CD14-positive monocyte (primary cell): ENCODE results near the gene RGCC. TPM values are rescaled to one million over a fixed set of nuclear protein-coding genes. Genes with fewer than 3 reads are reported as not detected.

Experiments used
- DNase-seq, 3 donors: peaks; one replicate each; pipeline ENCODE4 v3.0.0-alpha.2; 2011 to 2022
- H2AFZ ChIP-seq: 2 replicates; pipeline ENCODE4 v1.6.0; 2012; ENCODE audit warnings: mild to moderate bottlenecking, low read depth, low read length, inconsistent platforms; ENCODE audit not compliant: insufficient read depth, poor library complexity, severe bottlenecking
- H3K27ac ChIP-seq, 2 donors: 1 replicate in 1 of 2; 2 replicates in 1 of 2; pipeline ENCODE4 v1.5.1; 2012 to 2013; ENCODE audit warnings: low read length in 2 of 2, control low read depth in 1 of 2, inconsistent platforms in 1 of 2, low read depth in 1 of 2, mild to moderate bottlenecking in 1 of 2
- H3K27me3 ChIP-seq, 2 donors: one replicate each; pipeline versions ENCODE4 v1.6.0 to v1.6.1; 2011 to 2013; ENCODE audit warnings: low read length in 2 of 2; ENCODE audit not compliant: control insufficient read depth in 2 of 2, insufficient read depth in 2 of 2
- H3K36me3 ChIP-seq, 2 donors: replicated peaks in 1 of 2; 1 replicate in 1 of 2; 2 replicates in 1 of 2; pipeline versions ENCODE4 v1.5.1 to v1.6.1; 2012 to 2013; ENCODE audit warnings: low read length in 2 of 2, control low read depth in 1 of 2, inconsistent platforms in 1 of 2, mild to moderate bottlenecking in 1 of 2; ENCODE audit not compliant: insufficient read depth in 2 of 2, control insufficient read depth in 1 of 2
- H3K4me1 ChIP-seq, 2 donors: 1 replicate in 1 of 2; 2 replicates in 1 of 2; pipeline versions ENCODE4 v1.5.1 to v1.6.1; 2012 to 2013; ENCODE audit warnings: low read length in 2 of 2, control low read depth in 1 of 2, inconsistent platforms in 1 of 2, mild to moderate bottlenecking in 1 of 2, moderate library complexity in 1 of 2; ENCODE audit not compliant: insufficient read depth in 2 of 2, control insufficient read depth in 1 of 2
- H3K4me2 ChIP-seq: replicated peaks from 2 replicates; pipeline ENCODE3; 2012; ENCODE audit warnings: low read length, moderate library complexity, mild to moderate bottlenecking; ENCODE audit not compliant: poor library complexity, severe bottlenecking; ENCODE audit errors: extremely low read depth
- H3K4me3 ChIP-seq, 3 experiments: fragments of 200-600 bp in 1 of 3; sonication (generic) in 1 of 3; replicated peaks in 1 of 3; 1 replicate in 2 of 3; 2 replicates in 1 of 3; pipeline ENCODE4 v1.5.1; 2011 to 2013; ENCODE audit warnings: low read length in 3 of 3, mild to moderate bottlenecking in 3 of 3, control low read depth in 2 of 3, low read depth in 2 of 3, inconsistent platforms in 1 of 3, moderate library complexity in 1 of 3
- H3K79me2 ChIP-seq: 2 replicates; pipeline ENCODE4 v1.6.0; 2012; ENCODE audit warnings: mild to moderate bottlenecking, control low read depth, inconsistent platforms, low read length, moderate library complexity; ENCODE audit not compliant: insufficient read depth
- H3K9ac ChIP-seq: 2 replicates; pipeline ENCODE4 v1.6.0; 2017; ENCODE audit warnings: low read length, mild to moderate bottlenecking; ENCODE audit not compliant: insufficient read depth, poor library complexity, severe bottlenecking
- H3K9me3 ChIP-seq, 2 donors: replicated peaks in 1 of 2; 1 replicate in 1 of 2; 2 replicates in 1 of 2; pipeline versions ENCODE4 v1.5.1 to v1.6.1; 2012 to 2013; ENCODE audit warnings: low read length in 2 of 2, control low read depth in 1 of 2; ENCODE audit not compliant: control insufficient read depth in 1 of 2, insufficient read depth in 1 of 2
- H4K20me1 ChIP-seq: 2 replicates; pipeline ENCODE4 v1.6.0; 2012; ENCODE audit warnings: mild to moderate bottlenecking, low read length, control low read depth, moderate library complexity; ENCODE audit not compliant: insufficient read depth
- H3K27ac Mint-ChIP-seq, 7 donors: one replicate each; pipeline ENCODE4 v1.8.0; 2020; ENCODE audit warnings: mild to moderate bottlenecking in 7 of 7, mixed read lengths in 7 of 7, moderate library complexity in 6 of 7, inconsistent platforms in 2 of 7
- H3K27me3 Mint-ChIP-seq, 3 donors: one replicate each; pipeline ENCODE4 v1.8.0; 2021 to 2022; ENCODE audit warnings: low read depth in 3 of 3, mild to moderate bottlenecking in 3 of 3, mixed read lengths in 3 of 3, moderate library complexity in 3 of 3, inconsistent platforms in 1 of 3
- H3K36me3 Mint-ChIP-seq, 2 donors: one replicate each; pipeline ENCODE4 v1.8.0; 2020; ENCODE audit warnings: mixed read lengths in 2 of 2, inconsistent platforms in 1 of 2, mild to moderate bottlenecking in 1 of 2
- H3K4me1 Mint-ChIP-seq: one replicate; pipeline ENCODE4 v1.8.0; 2020; ENCODE audit warnings: mild to moderate bottlenecking, mixed read lengths
- H3K4me3 Mint-ChIP-seq, 2 donors: one replicate each; pipeline ENCODE4 v1.8.0; 2020; ENCODE audit warnings: mild to moderate bottlenecking in 2 of 2, mixed read lengths in 2 of 2, moderate library complexity in 1 of 2
- H3K9me3 Mint-ChIP-seq, 7 donors: one replicate each; pipeline ENCODE4 v1.8.0; 2020 to 2022; ENCODE audit warnings: mixed read lengths in 7 of 7, mild to moderate bottlenecking in 6 of 7, moderate library complexity in 6 of 7, inconsistent platforms in 2 of 7
- WGBS: methylation state at CpG from one replicate; pipeline ENCODE4 v1.1.5; 2013; ENCODE audit warnings: missing lambda C conversion rate; ENCODE audit not compliant: insufficient coverage; 5-methylcytosine and 5-hydroxymethylcytosine counted together
- intact Hi-C, 2 donors: fragments of 100-400 bp; cut with micrococcal nuclease; formaldehyde crosslinking; loops; one replicate each; pipeline versions ENCODE4 v1.15.0 to v1.15.1; 2023
- polyA plus RNA-seq, 3 donors: library from polyadenylated mRNA; depleted of rRNA in 1 of 3; unstranded in 2 of 3; stranded (reverse) in 1 of 3; fragments of 300-500 nt in 2 of 3; fragments of >200 nt in 1 of 3; fragmentation: Illumina TruSeq in 2 of 3; gene quantifications; 1 replicate in 2 of 3; 2 replicates in 1 of 3; pipeline ENCODE4 v1.2.3, GENCODE V29; 2012 to 2021
- TF ChIP-seq, protein P1 (sequence below): fragments of 200-600 bp; IDR thresholded peaks from one replicate; pipeline ENCODE4 v1.8.0; 2022; ENCODE audit warnings: antibody characterized with exemption, mild to moderate bottlenecking

RGCC gene
- polyA plus RNA-seq, 3 donors = 4.3 to 49.5 (median 26.0) TPM

DNA sequence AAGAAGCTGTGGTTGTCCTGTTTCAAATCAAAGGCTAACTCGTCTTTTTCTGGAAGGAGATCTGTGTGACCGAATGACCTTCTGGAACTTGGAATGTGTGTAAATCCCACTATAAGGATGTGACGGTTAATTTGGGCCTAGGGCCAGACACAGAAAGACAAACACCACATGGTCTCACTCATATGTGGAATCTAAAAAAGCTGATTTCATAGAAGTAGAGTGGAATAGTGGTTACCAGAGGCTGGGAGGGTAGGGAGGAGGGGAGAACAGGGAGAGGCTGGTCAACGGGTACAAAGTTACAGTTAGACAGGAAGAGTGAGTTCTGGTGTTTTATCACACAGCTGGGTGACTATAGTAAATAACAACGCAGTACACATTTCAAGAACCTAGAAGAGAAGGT is 39.3 kb upstream of the RGCC start:
- no peak overlapping the region for H3K4me3 ChIP-seq
- H3K27ac ChIP-seq = no peak overlapping the region
- H3K9me3 ChIP-seq = no peaks in the 10 kb centered on the region
- Mint-ChIP-seq H3K4me3 (no peak overlapping the region), H3K36me3 (no peaks in the 10 kb centered on the region), H3K27me3 (peaks cover 0 to 2% (median 0%) of the 10 kb centered on the region in 3 donors), H3K9me3 (peaks cover 0 to 10% (median 2%) of the 10 kb centered on the region in 7 donors), H3K27ac (no peak overlapping the region), H3K4me1 (no peaks in the 10 kb centered on the region)
- no peak overlapping the region for H2AFZ ChIP-seq
- H3K27me3 ChIP-seq = no peaks in the 10 kb centered on the region
- no peak overlapping the region for H3K4me2 ChIP-seq
- TF ChIP-seq, protein P1, sequence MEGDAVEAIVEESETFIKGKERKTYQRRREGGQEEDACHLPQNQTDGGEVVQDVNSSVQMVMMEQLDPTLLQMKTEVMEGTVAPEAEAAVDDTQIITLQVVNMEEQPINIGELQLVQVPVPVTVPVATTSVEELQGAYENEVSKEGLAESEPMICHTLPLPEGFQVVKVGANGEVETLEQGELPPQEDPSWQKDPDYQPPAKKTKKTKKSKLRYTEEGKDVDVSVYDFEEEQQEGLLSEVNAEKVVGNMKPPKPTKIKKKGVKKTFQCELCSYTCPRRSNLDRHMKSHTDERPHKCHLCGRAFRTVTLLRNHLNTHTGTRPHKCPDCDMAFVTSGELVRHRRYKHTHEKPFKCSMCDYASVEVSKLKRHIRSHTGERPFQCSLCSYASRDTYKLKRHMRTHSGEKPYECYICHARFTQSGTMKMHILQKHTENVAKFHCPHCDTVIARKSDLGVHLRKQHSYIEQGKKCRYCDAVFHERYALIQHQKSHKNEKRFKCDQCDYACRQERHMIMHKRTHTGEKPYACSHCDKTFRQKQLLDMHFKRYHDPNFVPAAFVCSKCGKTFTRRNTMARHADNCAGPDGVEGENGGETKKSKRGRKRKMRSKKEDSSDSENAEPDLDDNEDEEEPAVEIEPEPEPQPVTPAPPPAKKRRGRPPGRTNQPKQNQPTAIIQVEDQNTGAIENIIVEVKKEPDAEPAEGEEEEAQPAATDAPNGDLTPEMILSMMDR = no peak
- H3K79me2 ChIP-seq = no peaks in the 10 kb centered on the region
- H4K20me1 ChIP-seq = no peaks in the 10 kb centered on the region
- no peak overlapping the region for H3K9ac ChIP-seq
- no peaks in the 10 kb centered on the region for H3K36me3 ChIP-seq
- intact Hi-C loops = no loop called here
- 56% methylated on average over 1 of the region's 5 CpGs for WGBS
- no peak for DNase-seq
- no peaks in the 10 kb centered on the region for H3K4me1 ChIP-seq

DNA sequence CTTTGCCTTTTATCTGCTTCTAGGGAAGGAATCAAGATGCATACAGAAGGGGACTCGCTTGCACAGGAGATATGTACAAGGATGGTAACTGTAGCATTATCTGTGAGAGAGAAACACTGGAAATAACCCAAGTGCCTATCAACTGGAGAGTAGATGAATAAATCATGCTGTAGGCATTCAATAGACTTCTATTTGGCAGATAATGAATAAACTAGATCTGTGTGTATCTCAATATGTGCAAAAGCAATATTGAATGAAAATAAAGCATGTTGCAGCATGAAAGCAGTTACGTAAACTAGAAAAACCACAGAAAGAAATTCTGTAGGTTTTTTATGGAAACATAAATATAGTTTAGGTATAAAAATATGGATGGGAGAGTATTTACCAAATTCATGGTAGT is 38.6 kb upstream of the RGCC start:
- Mint-ChIP-seq H3K36me3 (no peaks in the 10 kb centered on the region), H3K27ac (no peak overlapping the region), H3K4me1 (no peaks in the 10 kb centered on the region), H3K27me3 (peaks cover 0 to 2% (median 0%) of the 10 kb centered on the region in 3 donors), H3K9me3 (peaks cover 0 to 10% (median 2%) of the 10 kb centered on the region in 7 donors), H3K4me3 (no peak overlapping the region)
- intact Hi-C loops = no loop called here
- no peak overlapping the region for H3K4me2 ChIP-seq
- H3K4me3 ChIP-seq = no peak overlapping the region
- DNase-seq = no peak
- no peak overlapping the region for H2AFZ ChIP-seq
- H4K20me1 ChIP-seq = no peaks in the 10 kb centered on the region
- no peaks in the 10 kb centered on the region for H3K27me3 ChIP-seq
- H3K4me1 ChIP-seq = no peaks in the 10 kb centered on the region
- H3K27ac ChIP-seq = no peak overlapping the region
- 75% methylated on average over 2 of the region's 2 CpGs for whole genome bisulfite sequencing
- H3K9me3 ChIP-seq = no peaks in the 10 kb centered on the region
- TF ChIP-seq, protein P1 = no peak
- H3K36me3 ChIP-seq = no peaks in the 10 kb centered on the region
- no peaks in the 10 kb centered on the region for H3K79me2 ChIP-seq
- H3K9ac ChIP-seq = no peak overlapping the region
